Activated B cell treated with CpG ODN at 0.5 μM for 24 hours (primary cell): ENCODE data around the gene TINCR. TPM values are rescaled to one million over a fixed set of nuclear protein-coding genes. Genes with fewer than 3 reads are reported as not detected.

Experiments used
- ATAC-seq: fragments of 200-7000 bp; cut with Tn5 transposase; one replicate; pipeline ENCODE4 v1.10.0; 2021; ENCODE audit warnings: low read depth, mild to moderate bottlenecking, moderate library complexity
- CTCF ChIA-PET: fragments of 350-600 bp; sonication (Branson Sonifier 250); formaldehyde crosslinking; loops from one replicate; lab custom pipeline; 2021; ENCODE audit warnings: antibody characterized with exemption; lab: Charles Lee
- POLR2A ChIA-PET: fragments of 350-600 bp; sonication (Branson Sonifier 250); formaldehyde crosslinking; loops from one replicate; lab custom pipeline; 2021; ENCODE audit warnings: antibody characterized with exemption; lab: Charles Lee
- DNase-seq: peaks from one replicate; pipeline ENCODE4 v3.0.0; 2022
- H3K27ac Mint-ChIP-seq: one replicate; pipeline ENCODE4 v1.8.0; 2020; ENCODE audit warnings: mixed read lengths
- H3K27me3 Mint-ChIP-seq: one replicate; pipeline ENCODE4 v1.8.0; 2021; ENCODE audit warnings: mixed read lengths
- H3K36me3 Mint-ChIP-seq: one replicate; pipeline ENCODE4 v1.8.0; 2021; ENCODE audit warnings: low read depth, mixed read lengths
- H3K4me1 Mint-ChIP-seq: one replicate; pipeline ENCODE4 v1.8.0; 2021; ENCODE audit warnings: mixed read lengths
- H3K4me3 Mint-ChIP-seq: one replicate; pipeline ENCODE4 v1.8.0; 2020; ENCODE audit warnings: mild to moderate bottlenecking, mixed read lengths
- H3K9me3 Mint-ChIP-seq: one replicate; pipeline ENCODE4 v1.8.0; 2020; ENCODE audit warnings: mixed read lengths
- intact Hi-C: fragments of 100-400 bp; cut with micrococcal nuclease; formaldehyde crosslinking; loops from one replicate; pipeline ENCODE4 v1.15.1; 2024
- total RNA-seq: library from RNA; stranded (reverse); gene quantifications from 2 replicates; pipeline ENCODE4 v1.2.3, GENCODE V29; 2022
- TF ChIP-seq, protein P1 (sequence below): fragments of 200-600 bp; IDR thresholded peaks from one replicate; pipeline ENCODE4 v1.8.0; 2022; ENCODE audit warnings: antibody characterized with exemption, mild to moderate bottlenecking

TINCR gene
- total RNA-seq, 1 donor from 2014 or later, result 1.00 TPM

DNA sequence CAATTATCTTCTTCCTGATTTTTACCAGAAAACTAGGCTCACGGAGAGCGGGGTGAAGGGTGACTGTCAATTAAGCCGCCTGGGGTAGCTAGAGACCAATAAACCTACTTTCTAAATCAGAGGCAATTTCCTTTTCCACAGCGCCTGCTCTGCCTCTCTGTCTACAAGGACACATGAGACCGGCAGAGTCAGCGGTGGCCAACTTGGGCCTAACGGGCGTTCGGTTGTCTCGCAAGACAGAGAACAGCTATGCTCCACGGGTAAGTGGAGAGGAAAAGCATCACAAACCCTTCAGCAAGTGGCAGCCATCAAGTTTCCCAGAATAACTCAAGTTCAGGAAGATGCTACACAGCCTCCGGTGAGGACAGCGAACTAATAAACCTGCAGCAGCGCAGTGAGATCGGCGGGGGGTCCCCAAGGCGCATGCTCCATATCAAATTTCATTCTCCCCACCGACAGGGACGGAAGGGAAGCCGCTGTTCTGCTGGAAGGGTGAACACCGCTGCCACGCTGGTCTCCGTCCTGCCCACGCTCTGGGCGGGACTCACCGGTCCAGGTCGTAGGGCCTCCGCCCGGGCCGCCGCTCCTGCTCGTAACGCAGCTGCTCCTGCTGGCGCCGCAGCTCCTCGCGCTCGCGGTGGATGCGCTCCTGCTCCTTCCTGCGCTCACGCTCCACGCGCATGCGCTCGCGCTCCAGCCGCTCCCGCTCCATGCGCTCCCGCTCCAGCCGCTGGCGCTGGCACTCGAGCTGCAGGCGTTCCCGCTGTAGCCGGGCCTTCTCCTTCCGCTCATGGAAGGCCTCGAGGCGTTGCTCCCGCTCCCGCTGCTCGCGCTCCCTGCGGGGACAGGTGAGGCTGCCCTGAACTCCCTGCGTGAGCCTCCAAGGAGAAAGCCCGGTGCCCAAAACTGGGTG lies 25.8 kb upstream of the TINCR start:
- POLR2A ChIA-PET, result no interaction called here
- H3K27me3 Mint-ChIP-seq, result no peaks in the 10 kb centered on the region
- H3K4me3 Mint-ChIP-seq, result no peak overlapping the region
- no peak for ATAC-seq
- TF ChIP-seq, protein P1, sequence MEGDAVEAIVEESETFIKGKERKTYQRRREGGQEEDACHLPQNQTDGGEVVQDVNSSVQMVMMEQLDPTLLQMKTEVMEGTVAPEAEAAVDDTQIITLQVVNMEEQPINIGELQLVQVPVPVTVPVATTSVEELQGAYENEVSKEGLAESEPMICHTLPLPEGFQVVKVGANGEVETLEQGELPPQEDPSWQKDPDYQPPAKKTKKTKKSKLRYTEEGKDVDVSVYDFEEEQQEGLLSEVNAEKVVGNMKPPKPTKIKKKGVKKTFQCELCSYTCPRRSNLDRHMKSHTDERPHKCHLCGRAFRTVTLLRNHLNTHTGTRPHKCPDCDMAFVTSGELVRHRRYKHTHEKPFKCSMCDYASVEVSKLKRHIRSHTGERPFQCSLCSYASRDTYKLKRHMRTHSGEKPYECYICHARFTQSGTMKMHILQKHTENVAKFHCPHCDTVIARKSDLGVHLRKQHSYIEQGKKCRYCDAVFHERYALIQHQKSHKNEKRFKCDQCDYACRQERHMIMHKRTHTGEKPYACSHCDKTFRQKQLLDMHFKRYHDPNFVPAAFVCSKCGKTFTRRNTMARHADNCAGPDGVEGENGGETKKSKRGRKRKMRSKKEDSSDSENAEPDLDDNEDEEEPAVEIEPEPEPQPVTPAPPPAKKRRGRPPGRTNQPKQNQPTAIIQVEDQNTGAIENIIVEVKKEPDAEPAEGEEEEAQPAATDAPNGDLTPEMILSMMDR, result no peak
- no peaks in the 10 kb centered on the region for H3K9me3 Mint-ChIP-seq
- CTCF ChIA-PET, result no interaction called here
- H3K4me1 Mint-ChIP-seq, result no peaks in the 10 kb centered on the region
- DNase-seq, result no peak
- intact Hi-C loops, result no loop called here
- peaks cover 92% of the 10 kb centered on the region for H3K36me3 Mint-ChIP-seq
- H3K27ac Mint-ChIP-seq, result no peak overlapping the region

DNA sequence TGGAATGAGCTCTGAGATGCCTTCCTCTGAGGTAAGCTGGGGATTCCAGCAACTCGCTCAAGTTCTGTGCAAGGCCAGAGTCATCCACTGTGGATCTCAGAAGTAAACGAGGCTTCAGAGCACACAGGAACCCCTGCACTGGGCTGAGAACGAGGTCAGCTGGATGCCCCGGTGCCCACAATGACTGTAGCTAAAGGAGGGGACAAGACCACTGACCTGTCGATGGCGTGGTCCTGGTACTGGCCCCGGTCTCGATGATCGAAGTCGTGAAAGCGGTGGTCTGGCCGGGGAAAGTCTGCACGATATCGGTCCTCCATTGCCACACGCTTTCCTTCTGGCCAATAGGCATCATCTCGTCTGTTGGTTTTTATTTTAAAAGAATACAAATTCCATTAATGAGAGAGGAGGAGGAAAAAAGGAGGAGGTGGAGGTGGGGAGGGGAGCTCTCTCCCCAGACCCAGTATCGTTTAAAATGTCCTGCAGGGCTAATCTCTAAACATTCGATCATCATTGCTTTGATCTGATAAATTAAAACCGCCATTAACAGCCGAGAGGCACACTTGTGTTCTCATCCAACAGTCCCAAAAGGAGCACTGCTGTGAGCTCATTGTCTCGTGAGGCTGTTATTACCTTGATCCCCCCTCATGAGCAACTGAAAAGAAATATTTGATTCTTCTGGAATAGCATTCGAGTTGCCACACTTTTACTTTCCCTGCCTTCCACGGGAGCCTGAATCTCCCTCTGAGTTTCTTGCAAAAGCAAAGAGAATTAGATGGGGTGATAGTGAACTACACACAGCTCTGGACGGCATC lies 25.0 kb upstream of the TINCR start:
- no peak overlapping the region for H3K27ac Mint-ChIP-seq
- H3K4me3 Mint-ChIP-seq, result no peak overlapping the region
- peaks cover 92% of the 10 kb centered on the region for H3K36me3 Mint-ChIP-seq
- H3K27me3 Mint-ChIP-seq, result no peaks in the 10 kb centered on the region
- ChIA-PET POLR2A (no interaction called here), CTCF (no interaction called here)
- no peaks in the 10 kb centered on the region for H3K4me1 Mint-ChIP-seq
- intact Hi-C loops, result no loop called here
- no peak for ATAC-seq
- TF ChIP-seq, protein P1, result no peak
- no peaks in the 10 kb centered on the region for H3K9me3 Mint-ChIP-seq
- DNase-seq, result no peak

DNA sequence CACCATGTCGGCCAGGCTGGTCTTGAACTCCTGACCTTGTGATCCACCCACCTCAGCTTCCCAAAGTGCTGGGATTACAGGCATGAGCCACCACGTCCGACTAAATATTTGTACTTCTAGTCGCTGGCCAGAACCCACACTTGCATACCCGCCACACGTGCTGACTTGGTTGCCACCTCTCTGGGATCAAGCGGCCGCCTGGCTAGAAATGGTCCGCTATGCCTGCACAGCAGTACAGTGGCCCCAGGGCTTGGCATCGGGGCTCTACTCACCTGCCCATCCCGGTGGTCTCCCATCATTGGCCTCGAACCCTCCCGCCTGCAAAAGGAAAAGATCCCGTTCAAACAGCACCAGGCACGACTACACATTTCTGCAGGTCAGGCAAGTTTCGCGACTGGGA lies 23.7 kb upstream of the TINCR start:
- H3K4me3 Mint-ChIP-seq, result no peak overlapping the region
- peaks cover 94% of the 10 kb centered on the region for H3K36me3 Mint-ChIP-seq
- no peak overlapping the region for H3K27ac Mint-ChIP-seq
- intact Hi-C loops, result no loop called here
- DNase-seq, result no peak
- TF ChIP-seq, protein P1, result no peak
- CTCF ChIA-PET, result no interaction called here
- no peak for ATAC-seq
- H3K9me3 Mint-ChIP-seq, result no peaks in the 10 kb centered on the region
- H3K27me3 Mint-ChIP-seq, result no peaks in the 10 kb centered on the region
- peaks cover 2% of the 10 kb centered on the region for H3K4me1 Mint-ChIP-seq
- POLR2A ChIA-PET, result no interaction called here

DNA sequence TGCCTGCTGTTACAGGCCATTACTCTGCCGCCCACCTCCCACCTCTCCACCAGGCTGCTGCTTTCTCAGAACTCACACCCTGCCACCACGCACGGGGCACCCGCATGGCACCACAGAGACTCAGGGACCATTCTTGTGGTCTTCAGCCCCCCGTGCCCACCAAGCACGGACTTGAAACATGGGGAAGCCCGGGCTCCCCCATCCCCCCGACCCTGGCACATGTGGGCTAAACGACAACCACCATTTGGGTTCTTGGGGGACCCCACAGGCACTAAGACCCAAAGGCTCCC lies 23.1 kb upstream of the TINCR start:
- no peak overlapping the region for H3K4me3 Mint-ChIP-seq
- H3K36me3 Mint-ChIP-seq, result peaks cover 91% of the 10 kb centered on the region
- intact Hi-C loops, result no loop called here
- ChIA-PET POLR2A (no interaction called here), CTCF (no interaction called here)
- TF ChIP-seq, protein P1, result no peak
- no peaks in the 10 kb centered on the region for H3K27me3 Mint-ChIP-seq
- no peaks in the 10 kb centered on the region for H3K9me3 Mint-ChIP-seq
- ATAC-seq (no peak), DNase-seq (no peak)
- H3K4me1 Mint-ChIP-seq, result peaks cover 8% of the 10 kb centered on the region
- no peak overlapping the region for H3K27ac Mint-ChIP-seq

DNA sequence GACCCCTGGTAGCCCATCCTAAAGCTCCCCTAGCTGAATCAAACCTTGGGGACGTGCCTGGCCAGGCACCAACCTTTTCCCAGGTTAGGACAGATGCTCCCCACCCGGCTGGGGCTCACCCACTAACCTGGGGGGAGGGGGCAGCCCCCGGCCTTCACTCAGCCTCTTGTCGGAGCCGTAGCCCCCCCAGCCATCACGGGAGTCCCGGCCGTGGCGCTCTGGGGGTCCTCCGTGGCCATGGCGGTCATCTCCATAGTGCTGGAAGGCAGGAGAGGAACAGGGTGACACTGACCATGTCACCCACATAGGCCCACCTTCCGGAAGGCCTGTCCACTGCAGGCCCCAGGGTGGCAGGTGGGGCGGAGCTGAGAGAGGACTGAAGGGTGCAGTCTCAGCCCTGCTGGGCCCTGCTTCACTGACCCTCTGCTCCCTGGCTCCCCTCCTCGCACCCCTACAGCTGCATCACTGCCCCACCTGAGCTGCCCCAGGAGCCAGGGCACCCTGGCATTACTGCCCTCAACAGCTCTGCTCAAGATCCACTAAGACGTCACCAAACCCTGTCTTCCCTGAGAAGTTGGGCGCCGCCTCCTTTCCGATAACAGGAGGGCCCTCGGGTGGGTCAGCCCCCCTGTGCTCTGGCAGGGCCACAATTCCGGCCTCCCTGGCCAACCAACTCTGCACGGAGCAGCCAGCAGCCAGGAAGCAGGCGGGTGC lies 22.6 kb upstream of the TINCR start:
- DNase-seq (no peak), ATAC-seq (no peak)
- Mint-ChIP-seq H3K27ac (no peak overlapping the region), H3K9me3 (no peaks in the 10 kb centered on the region), H3K27me3 (no peaks in the 10 kb centered on the region), H3K36me3 (peaks cover 89% of the 10 kb centered on the region), H3K4me1 (peaks cover 12% of the 10 kb centered on the region), H3K4me3 (no peak overlapping the region)
- POLR2A ChIA-PET, result no interaction called here
- CTCF ChIA-PET, result no interaction called here
- TF ChIP-seq, protein P1, result no peak
- intact Hi-C loops, result no loop called here
